ENCODE measurements around the gene LSAMP. TPM values are rescaled to one million over a fixed set of nuclear protein-coding genes. Genes with fewer than 3 reads are reported as not detected.

Gene LSAMP
- total and polyA plus RNA-seq, 2 of the 4 experiments (the other 2 are of a cell fraction), result 7.9 to 8.0 TPM

DNA sequence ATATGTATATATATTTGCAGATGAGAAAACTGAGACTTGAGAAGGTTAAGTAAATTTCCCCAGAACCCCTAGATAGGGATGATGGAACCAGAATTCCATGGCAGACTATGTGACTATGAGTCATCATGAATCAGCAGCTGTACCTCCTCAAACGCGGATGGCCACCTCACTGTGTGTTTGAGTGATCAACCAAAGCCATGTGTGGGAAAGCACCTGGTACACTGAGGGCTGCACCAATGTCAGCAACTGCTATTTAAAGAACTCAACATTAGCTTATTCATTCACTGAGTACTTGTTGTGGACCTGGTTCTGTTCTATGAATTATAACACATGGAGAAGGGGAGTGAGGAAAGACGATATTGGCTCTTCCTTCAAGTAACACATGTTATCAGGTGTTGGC, 445.0 kb downstream of the LSAMP start:
- Histone ChIP-seq H4K5ac (ENCODE audit: low read depth, low read length) (no peak overlapping the region), H3K56ac (ENCODE audit: extremely low read depth, insufficient read depth, low read length) (no peak overlapping the region), H3K4me3 (ENCODE audit: insufficient read depth, low read depth, low read length) (no peak overlapping the region), H3K18ac (ENCODE audit: low read depth, low read length) (peak overlapping the region; percentile 61; the same call in 1 of the 2 replicates), H3K23ac (ENCODE audit: low read depth, low read length) (no peak overlapping the region), H3K9me1 (ENCODE audit: insufficient read depth, low read length) (peaks cover 10% of the 10 kb centered on the region), H4K8ac (ENCODE audit: low read depth in 2 of 2, low read length in 2 of 2) (peak overlapping the region in 1 of 2 experiments; percentile 44; a peak in 1 of 4 replicates), H3K27me3 (ENCODE audit: control insufficient read depth, insufficient read depth, low read length) (no peaks in the 10 kb centered on the region), H3K4me1 (ENCODE audit: control insufficient read depth, insufficient read depth, low read length) (peaks cover 10% of the 10 kb centered on the region), H2BK15ac (ENCODE audit: low read depth, low read length) (no peak overlapping the region), H3K14ac (replicated peaks; ENCODE audit: low read depth, low read length) (no peak overlapping the region; the same call in 1 of the 2 replicates), H3K4ac (ENCODE audit: low read depth, low read length) (0 out of 2 replicates have a peak overlapping the region, but pooled peaks have one; percentile 2), H2AK9ac (replicated peaks; ENCODE audit: low read depth, low read length, poor library complexity) (no peak overlapping the region), H2BK5ac (ENCODE audit: low read depth, low read length, poor library complexity, severe bottlenecking) (peak overlapping the region; percentile 25), H4K91ac (ENCODE audit: insufficient read depth, low read depth, low read length) (no peak overlapping the region), H3K4me2 (ENCODE audit: low read depth, low read length) (peak overlapping the region; percentile 53; the same call in 1 of the 2 replicates), H2AK5ac (ENCODE audit: low read depth, low read length) (peak overlapping the region; percentile 5; the same call in 1 of the 2 replicates), H3K79me1 (ENCODE audit: low read depth in 1 of 2, low read length in 2 of 2) (no peaks in the 10 kb centered on the region), H3K9me3 (ENCODE audit: control insufficient read depth, insufficient read depth, low read length) (no peaks in the 10 kb centered on the region), H3K9ac (ENCODE audit: low read depth, low read length) (no peak overlapping the region), H2AFZ (replicated peaks; ENCODE audit: low read length, poor library complexity) (no peak overlapping the region), H2BK20ac (ENCODE audit: low read depth, low read length) (peak overlapping the region; percentile 73; the same call in 1 of the 2 replicates), H3K36me3 (ENCODE audit: control insufficient read depth, insufficient read depth, low read length) (no peaks in the 10 kb centered on the region), H3K27ac (ENCODE audit: insufficient read depth, low read length) (no peak overlapping the region), H2BK120ac (ENCODE audit: low read depth, low read length) (peak overlapping the region; percentile 61; the same call in 1 of the 2 replicates), H4K20me1 (ENCODE audit: insufficient read depth, low read length) (no peaks in the 10 kb centered on the region)
- WGBS, 2 experiments (ENCODE audit: extremely low coverage in 2 of 2, insufficient read length in 1 of 2), result no CpG with 5 or more reads among the region's 3 CpGs
- in situ Hi-C loops (cut with MboI; ENCODE audit: low sequenced_read_pairs) (no loop called here), intact Hi-C loops (cut with micrococcal nuclease) (loop anchor here (10.0 kb wide), 1 partner anchor 444 kb away; the partner anchor contains the start of gene LSAMP), dilution Hi-C loops (cut with HindIII; ENCODE audit: low sequenced_read_pairs, unreplicated experiment) (no loop called here)
- ATAC-seq (ENCODE audit: low read depth) (peak; percentile 78), DNase-seq (peak; percentile 99)
- BruUV-seq (replicated peaks), result no TSS peak
- POLR2A ChIA-PET (ENCODE audit: unreplicated experiment), result no interaction called here
- TF ChIP-seq RAD21 (IDR thresholded peaks at IDR 0.05; ENCODE audit: low read length) (peak; percentile 16; the same call in 1 of the 2 replicates), MXI1 (IDR thresholded peaks at IDR 0.05; ENCODE audit: borderline replicate concordance, low read depth, low read length) (no peak; the same call in 1 of the 2 replicates), NFE2L2 (IDR thresholded peaks at IDR 0.05; ENCODE audit: low read depth, low read length) (peak; percentile 83), CTCF (conservative IDR thresholded peaks at IDR 0.05; ENCODE audit: low read depth, low read length) (no peak), SMC3 (IDR thresholded peaks at IDR 0.05; ENCODE audit: low read depth, low read length) (no peak), ELK1 (IDR thresholded peaks at IDR 0.05; ENCODE audit: borderline replicate concordance, low read depth, low read length) (no peak), RFX5 (IDR thresholded peaks at IDR 0.05; ENCODE audit: low read depth, low read length) (no peak), CHD1 (IDR thresholded peaks at IDR 0.05; ENCODE audit: low read depth, low read length) (no peak), MAZ (IDR thresholded peaks at IDR 0.05; ENCODE audit: borderline replicate concordance, low read depth, low read length) (no peak), FOS (IDR thresholded peaks at IDR 0.05; ENCODE audit: low read depth, low read length) (peak; percentile 98), CEBPB (IDR thresholded peaks at IDR 0.05; ENCODE audit: low read depth, low read length) (peak; percentile 45; the same call in 1 of the 2 replicates), MAFK (IDR thresholded peaks at IDR 0.05; ENCODE audit: low read depth, low read length) (peak; percentile 25), BHLHE40 (IDR thresholded peaks at IDR 0.05; ENCODE audit: low read depth, low read length) (peak; percentile 44; the same call in 1 of the 2 replicates), POLR2A (IDR thresholded peaks at IDR 0.05; ENCODE audit: low read depth, low read length) (peak; percentile 47; the same call in 1 of the 2 replicates), RCOR1 (IDR thresholded peaks at IDR 0.05; ENCODE audit: insufficient replicate concordance, low read length) (peak; percentile 61)
- TF ChIP-seq, protein P1, sequence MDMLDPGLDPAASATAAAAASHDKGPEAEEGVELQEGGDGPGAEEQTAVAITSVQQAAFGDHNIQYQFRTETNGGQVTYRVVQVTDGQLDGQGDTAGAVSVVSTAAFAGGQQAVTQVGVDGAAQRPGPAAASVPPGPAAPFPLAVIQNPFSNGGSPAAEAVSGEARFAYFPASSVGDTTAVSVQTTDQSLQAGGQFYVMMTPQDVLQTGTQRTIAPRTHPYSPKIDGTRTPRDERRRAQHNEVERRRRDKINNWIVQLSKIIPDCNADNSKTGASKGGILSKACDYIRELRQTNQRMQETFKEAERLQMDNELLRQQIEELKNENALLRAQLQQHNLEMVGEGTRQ (IDR thresholded peaks at IDR 0.05; ENCODE audit: low read depth, low read length), result no peak; the same call in 1 of the 2 replicates
- CTCF ChIA-PET, result no interaction called here
